ENCODE data around the gene PDLIM1.

The PDLIM1 gene

GRCh38 chr10:95312257-95312656 lies 21.5 kb upstream of the PDLIM1 start:
- Histone ChIP-seq H3K4me1 (ENCODE audit: insufficient read depth, low read length, severe bottlenecking) (no peaks in the 10 kb centered on the region), H3K27ac (ENCODE audit: low read depth, low read length, poor library complexity, severe bottlenecking) (no peak overlapping the region), H3K36me3 (ENCODE audit: insufficient read depth, low read length) (no peaks in the 10 kb centered on the region), H3K79me2 (ENCODE audit: insufficient read depth, low read length) (no peaks in the 10 kb centered on the region), H2AFZ (ENCODE audit: low read length) (no peak overlapping the region), H3K27me3 (ENCODE audit: insufficient read depth, low read length) (no peaks in the 10 kb centered on the region), H3K4me2 (ENCODE audit: low read length) (no peak overlapping the region), H3K9me3 (ENCODE audit: low read length) (no peaks in the 10 kb centered on the region), H4K20me1 (ENCODE audit: insufficient read depth, low read length) (no peaks in the 10 kb centered on the region), H3K4me3 (ENCODE audit: low read depth, low read length, poor library complexity, severe bottlenecking) (no peak overlapping the region), H3K9ac (ENCODE audit: low read length) (no peak overlapping the region), H3K9me2 (ENCODE audit: low read depth, low read length) (no peaks in the 10 kb centered on the region), H3F3A (ENCODE audit: insufficient read depth, low read length) (no peaks in the 10 kb centered on the region)
- no peak for TF ChIP-seq EZH2 (IDR thresholded peaks at IDR 0.05; ENCODE audit: borderline replicate concordance, low read length)
- TF ChIP-seq CTCF (IDR thresholded peaks at IDR 0.05; ENCODE audit: low read length): no peak

- Histone ChIP-seq H3K4me3 (ENCODE audit: low read depth, low read length, poor library complexity, severe bottlenecking) (no peak overlapping the region), H3K36me3 (ENCODE audit: insufficient read depth, low read length) (no peaks in the 10 kb centered on the region), H3K9me3 (ENCODE audit: low read length) (no peaks in the 10 kb centered on the region), H3K9ac (ENCODE audit: low read length) (no peak overlapping the region), H3K27me3 (ENCODE audit: insufficient read depth, low read length) (no peaks in the 10 kb centered on the region), H3F3A (ENCODE audit: insufficient read depth, low read length) (no peaks in the 10 kb centered on the region), H2AFZ (ENCODE audit: low read length) (no peak overlapping the region), H3K4me2 (ENCODE audit: low read length) (no peak overlapping the region), H3K79me2 (ENCODE audit: insufficient read depth, low read length) (no peaks in the 10 kb centered on the region), H3K9me2 (ENCODE audit: low read depth, low read length) (no peaks in the 10 kb centered on the region), H3K4me1 (ENCODE audit: insufficient read depth, low read length, severe bottlenecking) (no peaks in the 10 kb centered on the region), H4K20me1 (ENCODE audit: insufficient read depth, low read length) (no peaks in the 10 kb centered on the region), H3K27ac (ENCODE audit: low read depth, low read length, poor library complexity, severe bottlenecking) (no peak overlapping the region)
- no peak for TF ChIP-seq EZH2 (IDR thresholded peaks at IDR 0.05; ENCODE audit: borderline replicate concordance, low read length)
- no peak for TF ChIP-seq CTCF (IDR thresholded peaks at IDR 0.05; ENCODE audit: low read length)
These were observed 19.2 kb upstream of the PDLIM1 start for GRCh38 chr10:95309958-95310357.

GRCh38 chr10:95308389-95309302 lies 17.8 kb upstream of the PDLIM1 start:
- Histone ChIP-seq H3K4me3 (ENCODE audit: low read depth, low read length, poor library complexity, severe bottlenecking) (no peak overlapping the region), H3K9me2 (ENCODE audit: low read depth, low read length) (no peaks in the 10 kb centered on the region), H3K36me3 (ENCODE audit: insufficient read depth, low read length) (no peaks in the 10 kb centered on the region), H3K4me2 (ENCODE audit: low read length) (no peak overlapping the region), H3K27ac (ENCODE audit: low read depth, low read length, poor library complexity, severe bottlenecking) (no peak overlapping the region), H3K79me2 (ENCODE audit: insufficient read depth, low read length) (no peaks in the 10 kb centered on the region), H3K4me1 (ENCODE audit: insufficient read depth, low read length, severe bottlenecking) (no peaks in the 10 kb centered on the region), H2AFZ (ENCODE audit: low read length) (no peak overlapping the region), H3K9me3 (ENCODE audit: low read length) (no peaks in the 10 kb centered on the region), H3K27me3 (ENCODE audit: insufficient read depth, low read length) (no peaks in the 10 kb centered on the region), H4K20me1 (ENCODE audit: insufficient read depth, low read length) (no peaks in the 10 kb centered on the region), H3K9ac (ENCODE audit: low read length) (no peak overlapping the region), H3F3A (ENCODE audit: insufficient read depth, low read length) (no peaks in the 10 kb centered on the region)
- TF ChIP-seq EZH2 (IDR thresholded peaks at IDR 0.05; ENCODE audit: borderline replicate concordance, low read length): no peak
- no peak for TF ChIP-seq CTCF (IDR thresholded peaks at IDR 0.05; ENCODE audit: low read length)
